Measurements from ENCODE around the gene POU3F1.

The POU3F1 gene

DNA sequence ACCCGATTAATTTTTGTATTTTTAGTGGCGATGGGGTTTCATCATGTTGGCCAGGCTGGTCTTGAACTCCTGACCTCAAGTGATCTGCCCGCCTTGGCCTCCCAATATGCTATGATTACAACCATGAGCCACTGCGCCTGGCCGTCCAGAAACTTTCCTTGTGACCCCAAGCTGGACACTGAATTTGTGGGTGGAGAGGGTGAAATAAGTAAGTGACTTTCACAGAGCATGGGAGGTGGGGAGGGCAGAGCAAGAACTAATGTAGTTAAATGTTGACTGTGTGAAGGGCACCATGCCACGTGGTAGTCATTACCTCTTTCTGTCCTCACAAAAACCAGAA lies 36.8 kb downstream of the POU3F1 start:
- in situ Hi-C loops (cut with MboI; ENCODE audit: low sequenced_read_pairs) = loop anchor here (25.0 kb wide), 1 partner anchor 827 kb away; no protein-coding TSS in a partner anchor

DNA sequence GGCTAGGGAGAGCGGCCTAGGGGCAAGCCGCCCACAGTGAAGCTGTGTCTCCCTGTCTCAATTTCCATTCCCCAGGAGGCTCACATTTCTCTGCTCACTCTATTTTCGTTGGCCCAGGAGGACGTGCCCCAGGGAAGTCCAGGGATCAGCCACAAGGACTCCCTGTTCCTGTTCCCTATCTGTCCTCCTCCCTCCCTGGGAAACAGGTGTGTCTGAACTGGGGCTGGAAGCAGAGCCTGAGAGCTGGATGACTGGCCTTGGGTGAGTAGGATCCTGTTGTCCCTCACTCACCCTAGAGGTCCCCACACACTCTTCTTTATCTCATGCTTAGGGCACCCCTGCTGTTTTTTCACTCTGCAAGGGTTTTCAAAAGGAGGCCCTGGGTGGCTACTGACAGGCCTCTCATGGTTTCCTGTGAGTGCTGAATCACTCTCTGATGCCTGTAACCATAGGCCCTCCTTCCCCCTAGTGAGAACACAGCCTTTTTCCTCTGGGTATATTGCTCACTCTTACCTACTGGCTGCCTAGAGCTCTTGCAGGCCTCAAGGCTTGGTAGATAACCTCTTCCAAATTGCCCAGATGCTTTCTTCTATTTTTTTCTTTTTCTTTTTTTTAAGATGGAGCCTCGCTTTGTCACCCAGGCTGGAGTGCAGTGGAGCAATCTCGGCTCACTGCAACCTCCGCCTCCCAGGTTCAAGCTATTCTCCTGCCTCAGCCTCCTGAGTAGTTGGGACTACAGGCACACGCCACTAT lies 37.3 kb downstream of the POU3F1 start:
- in situ Hi-C loops (cut with MboI; ENCODE audit: low sequenced_read_pairs) = loop anchor here (25.0 kb wide), 1 partner anchor 828 kb away; no protein-coding TSS in a partner anchor

DNA sequence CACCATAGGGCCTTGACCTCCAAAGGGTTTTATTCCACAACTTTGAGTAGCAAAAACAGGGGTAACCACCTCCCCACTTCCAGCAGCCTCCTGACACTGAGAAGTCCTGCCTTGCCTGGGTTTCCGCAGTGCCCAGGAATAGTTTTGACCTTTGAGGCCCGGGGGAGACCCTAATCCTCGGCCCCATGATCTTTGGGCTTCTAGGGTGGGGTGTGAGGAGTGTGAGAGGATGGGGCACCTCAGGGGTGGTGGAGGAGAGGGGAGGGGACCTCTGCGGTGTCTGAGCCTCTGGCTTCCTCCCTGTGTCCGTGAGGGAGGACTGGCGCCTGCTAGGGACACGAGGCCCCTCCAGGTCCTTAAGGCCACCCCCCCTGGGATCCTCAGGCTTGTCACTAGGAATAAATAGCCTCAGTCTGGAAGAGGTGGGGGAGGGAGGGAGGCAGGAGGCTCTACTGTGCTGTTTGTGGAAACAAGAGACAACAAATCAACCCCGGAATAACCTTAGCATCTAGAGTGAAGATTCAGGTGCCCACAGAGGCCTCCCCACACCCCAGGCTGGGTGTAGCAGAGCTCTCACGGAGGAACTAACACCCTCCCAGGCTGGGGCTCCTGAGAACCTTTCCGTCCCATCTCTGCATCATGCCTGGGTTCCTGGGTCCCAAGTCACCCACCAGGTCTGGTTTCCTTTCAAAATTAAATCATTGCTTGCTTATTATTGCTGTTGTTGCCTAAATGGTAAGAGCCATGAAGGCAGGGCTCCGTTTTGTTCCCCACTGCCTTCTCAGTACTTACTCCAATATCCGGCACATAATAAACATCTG lies 40.4 kb downstream of the POU3F1 start:
- in situ Hi-C loops (cut with MboI; ENCODE audit: low sequenced_read_pairs) = loop anchor here (25.0 kb wide), 1 partner anchor 831 kb away; no protein-coding TSS in a partner anchor

DNA sequence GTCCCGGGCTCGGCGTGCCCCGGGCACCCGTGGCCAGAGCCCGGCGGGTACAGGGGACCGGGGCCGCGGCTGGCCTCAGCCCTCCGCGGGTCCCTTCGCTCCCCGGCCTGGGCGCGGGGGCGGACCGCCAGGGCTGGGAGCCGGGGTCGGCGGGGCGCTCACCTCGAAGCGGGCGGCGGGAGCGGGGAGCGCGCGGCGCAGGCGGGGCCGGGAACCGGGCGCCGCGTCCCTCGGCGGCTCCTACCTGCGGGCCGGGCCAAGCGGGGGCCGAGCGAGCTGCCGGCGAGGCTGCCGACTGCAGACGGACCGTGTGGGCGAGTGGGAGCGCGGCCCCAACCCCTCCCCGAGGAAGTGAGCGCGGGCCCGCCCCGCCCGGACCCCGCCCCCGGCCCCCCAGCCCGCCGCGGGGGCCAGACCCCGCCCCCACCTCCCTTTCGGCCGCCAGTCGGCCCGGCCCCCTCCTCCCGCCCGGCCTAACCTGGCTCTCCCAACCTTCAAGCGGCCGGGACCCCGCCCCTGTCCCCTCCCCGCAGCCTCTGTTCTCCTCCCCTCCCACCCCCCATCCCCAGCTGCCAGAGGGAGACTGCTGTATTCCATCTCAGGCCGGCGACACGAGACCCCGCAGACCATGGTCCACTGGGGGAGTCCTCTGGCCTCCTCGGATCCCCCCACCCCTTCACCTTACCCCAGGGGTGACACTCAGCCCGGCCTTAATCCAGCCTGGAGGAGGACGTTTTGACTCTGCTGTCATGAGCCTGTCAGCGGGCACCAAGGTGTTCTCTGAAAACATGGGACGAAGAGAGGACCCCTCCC lies 41.2 kb downstream of the POU3F1 start, which contains the start of gene FHL3:
Gene FHL3, minus strand, starts transcription at position 320 of the 813 bp plus-strand sequence. CDS start 6,102 bp downstream, outside the sequence.
- in situ Hi-C loops (cut with MboI; ENCODE audit: low sequenced_read_pairs) = loop anchor here (25.0 kb wide), 1 partner anchor 832 kb away; no protein-coding TSS in a partner anchor

DNA sequence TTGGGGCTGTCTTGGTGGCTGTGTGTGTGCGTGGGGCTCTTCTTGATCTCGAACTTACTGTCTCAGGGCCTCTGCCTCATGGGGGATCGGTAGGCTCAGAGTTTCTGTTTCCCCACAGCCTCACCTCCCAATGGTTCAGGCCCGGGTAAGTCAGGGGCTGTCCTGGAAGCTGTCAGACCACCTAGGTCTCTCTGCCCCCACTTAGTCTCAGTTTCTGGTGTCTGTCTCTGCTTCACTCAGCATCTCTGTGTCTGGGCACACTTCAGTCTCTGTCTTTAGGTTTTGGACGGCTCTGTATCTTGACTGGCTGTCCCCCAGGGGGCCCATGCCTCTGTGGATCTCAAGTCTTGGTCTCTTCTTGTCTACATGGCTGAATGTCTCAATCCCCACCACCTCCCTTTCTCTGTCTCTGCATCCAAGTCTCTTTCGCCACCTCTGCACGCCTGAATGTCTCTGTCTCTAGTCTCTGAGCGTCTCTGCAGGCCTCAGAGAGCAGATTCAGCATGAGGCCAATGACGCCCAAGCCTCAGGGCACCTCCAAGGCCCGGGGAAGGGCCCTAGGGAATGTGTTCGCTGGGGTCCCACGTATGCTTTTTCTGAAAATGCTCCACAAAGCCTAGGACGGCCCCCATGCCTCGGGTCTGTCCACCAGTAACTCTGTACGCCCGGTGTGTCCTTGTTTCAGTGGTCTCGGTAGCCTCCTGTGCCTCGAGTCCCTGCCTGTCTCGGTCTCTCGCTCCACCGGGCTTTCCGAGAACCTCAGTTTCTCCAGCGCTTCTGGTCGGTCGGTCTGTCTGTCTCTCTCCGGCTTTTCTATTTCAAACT lies 42.1 kb downstream of the POU3F1 start:
- in situ Hi-C loops (cut with MboI; ENCODE audit: low sequenced_read_pairs) = loop anchor here (25.0 kb wide), 1 partner anchor 833 kb away; no protein-coding TSS in a partner anchor

DNA sequence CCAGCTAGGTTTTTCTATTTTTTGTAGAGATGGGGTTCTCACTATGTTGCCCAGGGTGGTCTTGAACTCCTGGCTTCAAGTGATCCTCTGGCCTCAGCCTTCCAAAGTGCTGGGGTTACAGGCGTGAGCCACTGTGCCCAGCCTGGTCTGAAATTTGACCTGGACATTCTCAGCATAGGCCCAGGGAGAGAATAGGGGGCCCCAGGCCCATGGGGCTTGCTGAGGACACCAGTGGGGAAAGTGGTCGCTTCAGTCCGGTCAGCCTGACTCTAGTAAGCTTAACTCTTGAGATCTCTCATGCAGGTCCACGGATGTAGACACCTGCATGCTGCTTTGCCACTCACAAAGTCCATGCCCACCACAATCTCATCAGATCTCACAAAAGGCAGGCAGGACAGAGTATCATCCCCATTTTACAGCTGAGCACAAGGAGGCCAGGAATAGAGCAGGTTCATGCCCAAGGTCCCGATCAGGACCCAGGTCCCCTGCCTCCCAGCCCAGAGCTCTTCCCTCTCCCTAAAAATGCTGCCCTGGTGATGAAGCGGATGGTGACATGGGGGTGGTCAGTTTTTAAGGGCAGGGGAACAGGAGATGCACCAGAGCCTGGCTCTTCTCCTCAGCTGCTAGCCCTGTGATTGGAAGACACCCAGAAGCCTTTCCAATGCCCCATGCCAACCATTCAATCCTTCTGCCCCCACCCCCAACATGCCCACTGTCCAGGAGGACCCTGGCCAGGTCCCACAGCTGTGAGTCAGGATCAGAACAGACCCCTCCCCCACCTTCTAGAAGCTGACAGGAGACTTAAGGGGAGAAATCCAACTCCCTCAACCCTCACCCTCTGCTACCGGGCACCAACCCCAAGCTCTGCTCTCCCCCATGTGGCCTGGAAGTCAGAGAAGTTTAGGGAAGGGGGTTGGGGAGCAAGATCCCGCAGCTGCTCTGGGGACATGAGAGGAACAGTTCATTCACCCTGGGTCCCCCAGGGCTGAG lies 43.0 kb downstream of the POU3F1 start:
- in situ Hi-C loops (cut with MboI; ENCODE audit: low sequenced_read_pairs) = loop anchor here (25.0 kb wide), 1 partner anchor 834 kb away; no protein-coding TSS in a partner anchor

DNA sequence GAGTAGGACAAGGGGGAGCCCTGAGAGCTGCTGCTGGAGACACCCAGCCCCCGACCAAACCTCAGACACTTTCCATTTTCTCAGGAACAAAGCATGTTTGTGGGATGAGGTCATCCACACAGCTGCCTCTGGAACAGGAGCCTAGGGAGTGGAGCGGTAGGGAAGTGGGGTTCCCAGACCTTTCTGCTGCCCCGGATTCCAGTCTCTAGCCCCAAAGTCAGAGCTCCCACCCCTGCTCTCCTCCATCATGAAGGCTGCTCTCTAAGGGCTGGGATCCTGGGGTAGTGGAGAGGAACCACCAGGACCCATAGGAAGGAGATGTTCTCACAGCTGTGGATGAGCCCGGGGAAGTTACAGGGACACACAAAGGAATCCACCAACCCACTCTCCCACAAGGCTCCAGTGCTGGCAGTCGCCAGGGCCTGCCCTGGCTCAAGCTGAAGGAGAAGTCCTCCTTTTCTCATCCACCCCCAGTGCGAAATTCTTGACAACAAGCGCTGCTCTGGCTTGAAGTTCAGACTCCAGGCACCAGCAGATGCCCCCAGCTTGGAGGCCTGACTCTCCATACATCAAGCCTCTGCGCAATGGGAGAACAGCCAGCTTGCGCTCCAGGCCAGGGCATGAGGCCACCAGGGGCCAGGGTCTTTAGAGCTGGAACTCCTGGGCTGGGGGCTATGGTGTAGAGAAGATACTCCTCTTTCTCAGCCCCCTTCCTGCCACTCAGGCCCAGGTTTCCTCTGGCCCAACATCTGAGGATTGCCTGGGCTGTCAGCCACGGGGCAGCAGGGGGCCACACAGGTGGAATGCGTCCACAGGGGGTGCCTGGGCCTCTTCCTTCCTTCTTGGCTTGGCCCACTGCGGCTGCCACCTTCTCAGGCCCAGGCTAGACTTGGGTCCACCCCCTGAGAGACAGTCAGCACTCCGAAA lies 45.8 kb downstream of the POU3F1 start:
- in situ Hi-C loops (cut with MboI; ENCODE audit: low sequenced_read_pairs) = loop anchor here (25.0 kb wide), 1 partner anchor 837 kb away; no protein-coding TSS in a partner anchor

DNA sequence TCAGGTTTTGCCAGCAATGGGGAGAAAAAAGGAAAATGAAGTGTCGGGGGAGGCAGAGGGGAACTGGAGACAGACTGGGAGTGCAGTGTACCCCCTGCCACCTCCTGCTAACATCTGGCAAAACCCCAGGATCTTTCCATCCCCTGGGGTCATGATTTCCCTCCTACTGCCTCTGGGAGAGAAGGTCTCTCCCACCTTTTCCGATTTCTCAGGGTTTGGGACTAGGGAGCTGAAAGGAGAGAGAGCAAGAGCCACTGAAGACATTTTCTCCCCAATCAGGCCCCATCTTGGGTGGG lies 46.4 kb downstream of the POU3F1 start:
- in situ Hi-C loops (cut with MboI; ENCODE audit: low sequenced_read_pairs) = loop anchor here (25.0 kb wide), 1 partner anchor 837 kb away; no protein-coding TSS in a partner anchor

DNA sequence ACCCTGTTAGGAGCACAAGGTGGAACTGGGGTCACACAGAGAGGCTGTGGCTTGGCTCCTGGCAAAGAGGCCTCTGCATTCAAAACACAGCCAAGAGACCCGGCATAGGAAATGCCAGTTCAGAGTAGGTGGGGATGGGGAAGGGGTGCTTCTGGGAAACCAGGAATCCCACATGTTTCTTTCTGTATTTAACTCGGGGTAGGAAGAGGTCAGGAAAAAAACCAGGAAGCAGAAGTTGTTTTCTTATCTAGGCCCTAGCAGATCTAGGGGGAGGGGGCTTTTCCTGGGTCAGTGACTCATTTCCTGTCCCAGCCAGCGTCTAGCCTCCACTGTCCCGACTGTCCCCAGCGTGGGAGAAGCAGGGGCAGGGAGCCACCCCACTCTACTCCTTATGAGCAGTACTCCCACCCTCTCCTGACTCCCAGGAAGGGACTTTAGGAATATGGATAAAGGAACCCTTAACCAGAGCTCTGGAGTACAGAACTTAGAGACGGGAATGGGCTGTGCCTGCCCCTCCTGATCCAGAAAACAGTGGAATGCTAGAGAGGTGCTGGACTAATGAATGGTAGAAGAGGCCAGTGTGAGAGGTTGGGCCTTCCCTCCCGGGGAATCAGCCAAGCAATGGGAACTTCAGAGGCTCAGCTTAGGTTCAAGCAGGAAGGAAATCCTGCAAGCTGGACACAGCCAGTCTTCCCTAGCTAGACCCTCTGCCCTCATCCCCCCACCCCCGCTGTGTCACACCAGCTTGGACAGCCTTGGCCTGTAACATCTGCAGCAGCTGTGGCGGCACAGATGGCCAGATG lies 47.0 kb downstream of the POU3F1 start:
- in situ Hi-C loops (cut with MboI; ENCODE audit: low sequenced_read_pairs) = loop anchor here (25.0 kb wide), 1 partner anchor 838 kb away; no protein-coding TSS in a partner anchor

DNA sequence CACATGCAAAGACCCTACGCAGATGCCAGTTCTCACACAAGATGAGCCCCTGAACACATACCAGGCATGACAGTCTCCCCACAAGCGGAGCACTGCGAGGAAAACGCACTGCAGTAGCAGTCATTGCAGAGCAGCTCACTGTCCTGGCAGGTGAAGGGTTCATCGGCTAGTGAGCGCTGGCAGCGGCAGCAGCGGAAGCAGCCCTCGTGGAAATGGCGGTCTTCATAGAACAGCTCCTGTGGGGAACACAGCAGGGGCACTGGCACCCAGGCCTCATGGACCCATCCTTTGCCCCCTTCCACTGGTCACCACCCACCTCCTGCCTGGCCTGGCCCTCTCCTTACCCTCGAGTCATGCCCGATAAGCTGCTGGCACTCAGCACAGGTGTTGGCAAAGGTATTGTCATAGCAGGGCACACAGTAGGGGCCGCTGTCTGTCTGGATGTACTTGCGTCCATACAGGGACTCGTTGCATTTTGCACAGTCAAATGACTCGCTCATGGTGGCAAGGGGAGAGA lies 47.6 kb downstream of the POU3F1 start:
- in situ Hi-C loops (cut with MboI; ENCODE audit: low sequenced_read_pairs) = no loop called here

DNA sequence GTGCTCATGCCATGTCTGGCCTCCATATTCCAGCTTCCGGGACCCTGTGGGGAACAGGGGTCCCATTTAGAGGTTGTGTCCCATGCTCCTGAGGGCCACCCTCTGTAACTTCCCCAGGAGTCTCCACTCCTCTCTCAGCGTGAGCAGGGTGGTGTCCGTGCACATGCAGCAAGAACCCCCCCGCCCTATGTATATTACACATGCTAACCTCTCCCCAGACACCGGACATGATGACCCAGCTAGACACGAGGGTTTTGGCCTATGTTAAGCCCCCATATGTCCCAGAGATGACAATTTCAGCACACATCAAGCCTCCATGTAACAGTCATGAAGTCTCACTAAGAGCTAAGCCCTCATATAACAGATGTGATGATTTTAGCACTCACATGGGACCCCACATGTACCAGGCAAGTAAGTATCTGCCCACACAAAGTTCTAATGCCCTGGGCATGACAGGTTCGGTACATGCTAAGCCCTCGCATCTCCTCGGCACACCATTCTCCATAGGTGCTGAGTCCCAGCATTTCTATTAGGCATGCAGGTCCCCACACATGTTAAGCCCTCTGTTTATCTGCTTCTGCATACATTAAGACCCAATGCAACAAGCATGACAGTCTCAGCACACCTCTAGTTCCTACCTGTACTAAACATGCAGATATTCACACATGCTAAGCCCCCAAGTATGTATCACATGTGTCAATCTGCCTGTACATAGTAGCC lies 48.3 kb downstream of the POU3F1 start:
- in situ Hi-C loops (cut with MboI; ENCODE audit: low sequenced_read_pairs) = no loop called here

DNA sequence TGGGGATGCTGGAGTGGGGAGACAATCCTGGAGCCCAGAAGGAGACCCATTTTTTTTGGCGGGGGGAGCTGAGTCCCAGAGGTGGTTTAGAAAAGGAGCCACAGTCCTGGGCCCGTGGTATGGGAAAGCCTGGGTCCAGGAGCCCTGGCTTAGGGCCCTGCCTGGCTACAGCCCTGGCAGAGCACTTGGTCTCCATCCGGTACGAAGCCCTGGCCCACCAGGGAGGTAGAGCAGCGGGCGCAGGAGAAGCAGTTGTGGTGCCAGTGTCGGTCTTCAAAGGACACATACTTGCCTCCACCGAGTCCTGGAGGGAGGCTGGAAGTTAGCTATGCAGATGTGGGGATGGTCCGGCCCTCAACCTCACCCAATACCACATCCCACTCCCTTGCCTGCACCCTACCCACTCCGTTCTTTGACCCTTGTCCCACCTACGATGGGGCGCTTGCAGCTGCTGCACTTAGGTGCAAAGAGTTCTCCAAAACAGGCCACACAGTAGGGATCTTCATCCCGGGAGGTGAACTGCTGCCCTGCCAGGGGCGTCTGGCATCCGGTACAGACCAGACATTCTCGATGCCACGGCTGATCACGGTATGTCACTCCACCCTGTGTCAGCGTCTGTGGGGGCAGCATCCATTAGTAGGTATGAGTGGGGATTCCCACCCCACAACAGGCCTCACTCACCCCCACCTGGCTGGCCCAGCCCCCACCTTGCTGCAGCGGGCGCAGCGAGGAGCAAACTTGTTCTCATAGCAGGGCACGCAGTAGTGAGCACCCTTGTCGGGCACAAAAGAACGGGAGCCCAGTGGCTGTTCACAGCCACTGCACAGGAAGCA lies 49.1 kb downstream of the POU3F1 start:
- in situ Hi-C loops (cut with MboI; ENCODE audit: low sequenced_read_pairs) = no loop called here

DNA sequence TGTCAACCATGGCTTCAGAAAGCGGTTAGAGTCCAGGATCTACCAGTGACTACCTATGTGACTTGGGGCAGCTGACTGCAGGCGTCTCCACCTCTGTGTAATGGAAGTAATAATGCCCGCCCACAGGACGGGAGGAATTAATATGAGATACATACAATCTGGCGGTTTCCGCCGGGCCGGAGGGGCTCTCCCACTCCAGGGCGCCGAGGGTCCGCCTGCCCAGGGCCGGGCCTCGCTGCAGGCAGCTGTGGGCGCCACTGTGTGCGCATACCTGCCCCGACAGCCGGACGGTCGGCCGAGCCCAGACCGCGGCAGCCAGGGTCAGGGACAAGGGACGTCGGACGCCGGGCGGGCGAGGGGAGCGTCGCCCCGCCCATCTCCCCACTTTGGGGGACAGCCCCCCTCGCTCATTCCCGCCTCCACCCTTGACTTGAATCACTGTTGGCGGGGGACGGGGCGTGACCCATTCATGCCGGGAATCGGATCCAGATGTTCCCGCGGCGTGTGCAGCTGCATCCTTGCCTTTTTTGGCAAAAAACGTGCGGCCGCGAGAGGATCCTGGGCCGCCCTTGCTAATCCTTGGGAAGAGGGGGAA lies 50.7 kb downstream of the POU3F1 start:
- in situ Hi-C loops (cut with MboI; ENCODE audit: low sequenced_read_pairs) = no loop called here

DNA sequence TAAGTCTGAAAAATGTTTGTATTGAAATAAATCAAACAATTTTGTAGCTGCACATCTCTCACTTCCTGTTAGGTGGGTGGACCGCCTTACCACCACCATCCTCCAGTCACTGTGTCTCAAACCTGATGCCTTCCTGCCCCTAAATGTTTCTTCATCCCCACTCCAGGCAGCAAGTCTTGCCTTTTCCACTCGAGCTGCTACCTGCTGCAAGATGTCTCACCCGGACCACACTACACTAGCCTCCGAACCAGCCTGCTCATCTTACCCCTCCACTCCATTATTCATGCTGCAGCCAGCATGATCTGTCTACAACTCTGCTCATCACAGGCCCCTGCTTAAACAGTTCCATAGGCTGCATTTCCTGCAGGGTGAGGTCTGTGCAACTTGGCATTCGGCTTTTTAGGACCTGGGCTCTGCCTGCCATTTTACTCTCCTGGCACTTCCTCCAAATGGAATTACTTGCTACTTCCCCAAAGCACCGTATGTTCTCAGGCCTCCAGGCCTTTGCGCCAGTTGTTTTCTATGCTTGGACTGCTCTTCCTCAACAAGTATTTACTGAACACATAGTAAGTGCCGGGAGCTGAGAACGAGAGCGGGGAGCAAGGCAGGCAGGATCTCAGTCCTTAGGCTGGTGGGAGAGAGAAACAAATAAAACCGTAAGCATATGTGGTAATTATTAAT lies 51.6 kb downstream of the POU3F1 start:
- in situ Hi-C loops (cut with MboI; ENCODE audit: low sequenced_read_pairs) = no loop called here
